GM12873 (cell line): ENCODE results near the gene AHNAK.

Experiments used
- CTCF ChIP-seq: IDR thresholded peaks from 2 replicates; pipeline ENCODE4 v1.5.1; 2012; ENCODE audit warnings: low read depth, mild to moderate bottlenecking, moderate library complexity, low read length, control low read depth; ENCODE audit not compliant: insufficient read depth; ENCODE audit errors: missing control alignments

Gene AHNAK

GRCh38 chr11:62580959-62581715 is 34.5 kb upstream of the AHNAK start:
- no peak for TF ChIP-seq CTCF

DNA sequence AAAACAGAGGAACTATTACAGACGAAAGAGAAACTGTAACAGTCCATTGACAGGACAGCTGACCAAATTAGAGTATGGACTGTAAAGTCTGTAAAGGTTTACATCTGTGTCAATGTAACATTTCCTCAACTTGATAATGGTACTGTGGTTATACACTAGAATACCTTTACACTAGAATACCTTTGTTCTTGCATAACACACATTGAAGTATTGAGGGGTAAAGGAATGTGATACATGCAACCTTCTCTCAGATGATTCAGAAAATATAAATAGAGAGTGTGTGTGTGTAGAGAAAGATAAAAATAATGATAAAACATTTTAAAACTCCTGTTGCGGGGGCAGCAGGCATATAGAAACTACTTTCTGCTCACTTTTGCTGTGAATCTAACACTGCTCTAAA is 32.6 kb upstream of the AHNAK start:
- TF ChIP-seq CTCF = no peak

- no peak for TF ChIP-seq CTCF
Measured at GRCh38 chr11:62578541-62578940, 31.9 kb upstream of the AHNAK start.

GRCh38 chr11:62577046-62577714 is 30.6 kb upstream of the AHNAK start:
- TF ChIP-seq CTCF = no peak

GRCh38 chr11:62575837-62576236 is 29.2 kb upstream of the AHNAK start:
- no peak for TF ChIP-seq CTCF

DNA sequence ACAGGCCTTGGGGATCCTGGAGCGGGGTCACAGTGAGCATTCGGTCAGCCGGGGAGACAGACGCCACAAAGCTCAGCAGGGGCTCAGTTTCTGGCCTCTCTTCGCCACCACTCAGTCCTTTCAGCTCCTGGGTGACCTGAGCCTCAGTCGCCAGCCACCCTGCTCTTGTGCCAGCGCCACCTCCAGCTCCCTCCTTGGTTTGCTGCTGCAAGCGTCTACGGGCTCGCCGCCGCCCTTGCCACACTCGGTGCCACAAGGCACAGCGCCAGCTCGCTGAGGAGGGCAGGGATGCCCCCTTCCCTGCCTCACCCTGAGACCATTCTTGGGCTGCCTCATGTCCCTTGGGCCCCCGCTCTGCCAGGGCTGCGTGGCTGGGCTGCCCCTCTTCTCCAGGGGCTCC is 28.6 kb upstream of the AHNAK start:
- no peak for TF ChIP-seq CTCF

- no peak for TF ChIP-seq CTCF
Measured at GRCh38 chr11:62574363-62575071, 27.9 kb upstream of the AHNAK start.
